Lower lobe of right lung (tissue), 2 donors: ENCODE results near the gene CTPS1. TPM values are rescaled to one million over a fixed set of nuclear protein-coding genes. Genes with fewer than 3 reads are reported as not detected.

Experiments
- ATAC-seq, 2 donors: fragments of 200-7000 bp; cut with Tn5 transposase; one replicate each; pipeline ENCODE4 v1.9.1; 2020 to 2022; ENCODE audit warnings: mild to moderate bottlenecking in 2 of 2, moderate library complexity in 2 of 2
- DNase-seq: peaks from one replicate; pipeline ENCODE4 v3.0.0-alpha.2; 2020
- H3K27ac ChIP-seq: fragments of 200-600 bp; one replicate; pipeline ENCODE4 v1.8.0; 2022
- H3K27me3 ChIP-seq: fragments of 200-600 bp; one replicate; pipeline ENCODE4 v1.8.0; 2022; ENCODE audit warnings: low read depth
- H3K36me3 ChIP-seq: fragments of 200-600 bp; one replicate; pipeline ENCODE4 v1.8.0; 2022; ENCODE audit warnings: mild to moderate bottlenecking
- H3K4me1 ChIP-seq: fragments of 200-600 bp; one replicate; pipeline ENCODE4 v1.8.0; 2022
- H3K4me3 ChIP-seq: fragments of 200-600 bp; one replicate; pipeline ENCODE4 v1.8.0; 2022; ENCODE audit warnings: mild to moderate bottlenecking
- H3K9me3 ChIP-seq: fragments of 200-600 bp; one replicate; pipeline ENCODE4 v1.8.0; 2022
- intact Hi-C: fragments of 100-400 bp; cut with DNase I; formaldehyde crosslinking; loops from one replicate; pipeline ENCODE4 v1.11.0; 2022
- total RNA-seq: library from RNA; stranded (reverse); fragmentation: NEBNext Ultra II Directional; extraction: Animal tissue kit (Norgen Biotek cat#: 25700); gene quantifications from one replicate; pipeline ENCODE4 v1.2.1, GENCODE V29; 2021
- TF ChIP-seq, protein P1 (sequence below): fragments of 200-600 bp; IDR thresholded peaks from one replicate; pipeline ENCODE4 v1.8.0; 2022; ENCODE audit warnings: antibody characterized with exemption, mild to moderate bottlenecking
- donor health status: DM: no; HTN: yes; CAD: no; lungs with severe emphysema.

The CTPS1 gene
- total RNA-seq, 1 donor from 2014 or later, result 16.2 TPM

DNA sequence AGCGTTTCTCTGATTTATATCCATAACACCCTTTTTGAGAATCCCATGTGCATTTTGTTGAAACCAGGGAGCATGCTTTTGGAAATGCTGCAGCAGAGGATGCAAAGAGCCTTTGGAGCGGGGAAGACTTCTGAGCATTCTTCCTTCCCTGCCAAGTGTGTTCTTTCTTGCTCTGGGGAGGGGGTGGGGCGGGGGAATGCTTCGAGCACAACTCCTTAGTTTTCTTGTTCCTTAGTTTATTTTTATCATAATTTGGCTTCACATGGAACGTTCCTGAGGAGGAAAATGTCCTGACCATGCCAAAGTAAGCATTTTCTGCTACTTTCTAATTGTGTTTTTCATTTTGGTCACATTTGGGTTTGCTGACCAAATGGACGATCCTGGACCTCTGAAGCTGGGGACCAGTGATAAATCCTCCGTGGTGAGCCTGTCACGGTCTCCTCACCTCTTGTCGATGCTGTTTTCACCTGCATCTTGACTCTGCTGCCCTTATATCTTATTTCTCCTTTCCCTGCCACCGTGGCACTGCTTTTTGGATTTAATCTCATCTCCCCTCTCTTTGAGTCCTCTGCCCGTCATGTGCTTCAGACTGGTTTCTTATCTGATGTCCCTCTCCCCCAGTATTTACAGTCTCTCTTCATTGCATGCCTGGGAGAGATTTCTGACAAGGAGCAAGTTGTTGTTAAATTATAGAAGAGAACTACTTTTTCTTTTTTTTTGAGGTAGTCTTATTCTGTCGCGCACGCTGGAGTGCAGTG lies 2.4 kb downstream of the CTPS1 start:
- no peak for ATAC-seq
- no peak overlapping the region for H3K27ac ChIP-seq

DNA sequence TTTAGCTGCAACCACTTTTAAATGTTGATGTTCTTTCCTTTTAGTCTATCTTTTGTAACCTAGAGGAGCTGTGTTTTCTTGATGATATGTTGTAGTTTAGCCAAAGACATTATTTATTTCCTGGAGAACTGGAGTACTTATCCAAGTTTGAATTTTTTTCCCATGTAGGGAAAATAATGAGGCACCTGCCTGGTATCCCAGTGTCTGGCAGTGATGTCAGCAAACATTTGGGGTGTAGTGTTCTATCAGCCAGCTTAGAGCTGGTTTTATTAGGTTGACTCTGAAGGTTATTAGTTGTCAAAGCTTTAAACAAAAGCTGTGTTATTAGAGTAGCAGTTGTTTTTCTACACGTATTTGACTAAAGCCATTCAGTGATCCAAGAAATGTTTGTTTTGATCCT lies 3.2 kb downstream of the CTPS1 start:
- peaks cover 23% of the 10 kb centered on the region for H3K36me3 ChIP-seq
- H3K4me3 ChIP-seq, result no peak overlapping the region
- intact Hi-C loops, result no loop called here
- no peak overlapping the region for H3K27ac ChIP-seq
- peaks cover 46% of the 10 kb centered on the region for H3K4me1 ChIP-seq
- DNase-seq, result no peak
- no peaks in the 10 kb centered on the region for H3K27me3 ChIP-seq
- H3K9me3 ChIP-seq, result no peaks in the 10 kb centered on the region
- ATAC-seq, result no peak
- TF ChIP-seq, protein P1, sequence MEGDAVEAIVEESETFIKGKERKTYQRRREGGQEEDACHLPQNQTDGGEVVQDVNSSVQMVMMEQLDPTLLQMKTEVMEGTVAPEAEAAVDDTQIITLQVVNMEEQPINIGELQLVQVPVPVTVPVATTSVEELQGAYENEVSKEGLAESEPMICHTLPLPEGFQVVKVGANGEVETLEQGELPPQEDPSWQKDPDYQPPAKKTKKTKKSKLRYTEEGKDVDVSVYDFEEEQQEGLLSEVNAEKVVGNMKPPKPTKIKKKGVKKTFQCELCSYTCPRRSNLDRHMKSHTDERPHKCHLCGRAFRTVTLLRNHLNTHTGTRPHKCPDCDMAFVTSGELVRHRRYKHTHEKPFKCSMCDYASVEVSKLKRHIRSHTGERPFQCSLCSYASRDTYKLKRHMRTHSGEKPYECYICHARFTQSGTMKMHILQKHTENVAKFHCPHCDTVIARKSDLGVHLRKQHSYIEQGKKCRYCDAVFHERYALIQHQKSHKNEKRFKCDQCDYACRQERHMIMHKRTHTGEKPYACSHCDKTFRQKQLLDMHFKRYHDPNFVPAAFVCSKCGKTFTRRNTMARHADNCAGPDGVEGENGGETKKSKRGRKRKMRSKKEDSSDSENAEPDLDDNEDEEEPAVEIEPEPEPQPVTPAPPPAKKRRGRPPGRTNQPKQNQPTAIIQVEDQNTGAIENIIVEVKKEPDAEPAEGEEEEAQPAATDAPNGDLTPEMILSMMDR, result no peak

More for the DNA sequence above, 2.4 kb downstream of the CTPS1 start:
- Histone ChIP-seq H3K4me3 (peak overlapping the region; percentile 1), H3K36me3 (peaks cover 15% of the 10 kb centered on the region), H3K9me3 (no peaks in the 10 kb centered on the region), H3K27me3 (no peaks in the 10 kb centered on the region), H3K4me1 (peaks cover 39% of the 10 kb centered on the region)
- intact Hi-C loops, result no loop called here
- DNase-seq, result no peak
- TF ChIP-seq, protein P1, result no peak

DNA sequence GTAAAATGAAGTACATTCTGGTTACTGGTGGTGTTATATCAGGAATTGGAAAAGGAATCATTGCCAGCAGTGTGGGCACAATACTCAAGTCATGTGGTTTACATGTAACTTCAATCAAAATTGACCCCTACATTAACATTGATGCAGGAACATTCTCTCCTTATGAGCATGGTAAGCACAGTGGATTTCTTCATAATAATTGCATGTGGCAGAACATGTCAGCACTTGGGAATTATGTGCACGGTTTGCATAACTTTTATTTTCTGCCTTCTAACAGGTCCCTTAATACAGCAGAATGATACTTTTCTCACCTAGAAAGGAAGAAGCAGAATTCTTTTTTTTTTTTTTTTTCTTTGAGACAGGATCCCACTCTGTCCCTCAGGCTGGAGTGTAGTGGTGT lies 3.8 kb downstream of the CTPS1 start:
- no peak overlapping the region for H3K27ac ChIP-seq
- intact Hi-C loops, result no loop called here
- H3K4me3 ChIP-seq, result no peak overlapping the region
- ATAC-seq (no peak), DNase-seq (no peak)
- TF ChIP-seq, protein P1, result no peak
- peaks cover 46% of the 10 kb centered on the region for H3K4me1 ChIP-seq
- peaks cover 29% of the 10 kb centered on the region for H3K36me3 ChIP-seq
- no peaks in the 10 kb centered on the region for H3K27me3 ChIP-seq
- H3K9me3 ChIP-seq, result no peaks in the 10 kb centered on the region

DNA sequence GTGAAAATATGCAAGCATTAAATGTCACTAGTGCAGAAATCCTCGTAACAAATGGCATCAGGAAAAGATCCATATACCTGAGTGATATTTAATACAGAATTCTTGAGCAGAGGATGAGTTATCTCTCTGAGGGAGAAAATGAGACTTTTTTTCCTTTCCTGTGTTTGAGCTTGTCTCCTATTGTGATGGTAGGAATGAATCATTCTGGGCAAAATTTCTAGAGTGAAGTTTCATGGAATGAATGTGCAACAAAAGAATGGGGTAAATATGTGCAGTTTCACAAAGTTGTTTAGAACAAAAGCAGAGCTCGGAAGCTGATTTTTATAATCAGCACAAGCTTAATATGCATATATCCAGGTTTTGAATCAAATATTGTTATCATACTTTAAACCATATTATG lies 4.6 kb downstream of the CTPS1 start:
- Histone ChIP-seq H3K27ac (no peak overlapping the region), H3K4me1 (peaks cover 44% of the 10 kb centered on the region), H3K4me3 (no peak overlapping the region), H3K9me3 (no peaks in the 10 kb centered on the region), H3K36me3 (peaks cover 37% of the 10 kb centered on the region), H3K27me3 (no peaks in the 10 kb centered on the region)
- ATAC-seq, result no peak
- TF ChIP-seq, protein P1, result no peak
- intact Hi-C loops, result no loop called here
- no peak for DNase-seq

DNA sequence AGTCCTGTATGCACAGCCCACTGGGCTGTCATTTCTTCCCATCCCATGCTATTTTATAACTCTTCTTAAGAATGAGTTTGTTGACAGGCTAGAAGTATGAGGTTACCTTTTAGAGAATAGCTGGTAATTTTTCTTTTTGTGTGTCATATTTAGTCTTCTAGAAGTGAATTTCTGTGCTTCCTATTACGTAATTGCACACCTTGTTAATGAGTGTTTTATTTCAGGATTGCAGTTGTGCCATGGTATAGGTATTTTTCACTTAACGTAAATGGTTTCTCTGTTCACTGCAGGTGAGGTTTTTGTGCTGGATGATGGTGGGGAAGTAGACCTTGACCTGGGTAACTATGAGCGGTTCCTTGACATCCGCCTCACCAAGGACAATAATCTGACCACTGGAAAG lies 5.0 kb downstream of the CTPS1 start:
- TF ChIP-seq, protein P1, result no peak
- Histone ChIP-seq H3K27me3 (no peaks in the 10 kb centered on the region), H3K4me3 (no peak overlapping the region), H3K9me3 (no peaks in the 10 kb centered on the region), H3K4me1 (peaks cover 43% of the 10 kb centered on the region), H3K27ac (no peak overlapping the region), H3K36me3 (peaks cover 41% of the 10 kb centered on the region)
- DNase-seq, result no peak
- ATAC-seq, result no peak
- intact Hi-C loops, result no loop called here
